ENCODE measurements around the gene ITCH. TPM values are rescaled to one million over a fixed set of nuclear protein-coding genes. Genes with fewer than 3 reads are reported as not detected.
"Not testable (repeated sequence)": the region's sequence is repeated elsewhere in the genome, so short reads cannot be mapped to it uniquely, and the experiment has no call there.

ITCH gene
- total RNA-seq, 4 donors from 2014 or later, result 40.7 to 59.3 (median 45.9) TPM

GRCh38 chr20:34389954-34390555, 27.0 kb downstream of the ITCH start:
- WGBS, 2 donors, result 92 to 94% methylated on average over 3 of the region's 3 CpGs
- TF ChIP-seq POLR2A (IDR thresholded peaks at IDR 0.05) (no peak), CTCF (IDR thresholded peaks at IDR 0.05) (no peak)
- no peak for DNase-seq (ENCODE audit: low spot score in 2 of 2)
- H3K4me3 ChIP-seq (ENCODE audit: low read depth, poor library complexity, severe bottlenecking), result no peak overlapping the region
- intact Hi-C loops (cut with DNase I; ENCODE audit: low total_unique reads), result no loop called here

- H3K4me3 ChIP-seq (ENCODE audit: low read depth, poor library complexity, severe bottlenecking), result no peak overlapping the region
- DNase-seq (ENCODE audit: low spot score in 2 of 2), result no peak
- WGBS, 2 donors, result 93 to 95% methylated on average over 5 of the region's 5 CpGs
- TF ChIP-seq CTCF (IDR thresholded peaks at IDR 0.05) (no peak), POLR2A (IDR thresholded peaks at IDR 0.05) (no peak)
- intact Hi-C loops (cut with DNase I; ENCODE audit: low total_unique reads), result no loop called here
Observed at GRCh38 chr20:34396408-34396807, 33.3 kb downstream of the ITCH start.

- TF ChIP-seq CTCF (IDR thresholded peaks at IDR 0.05), result no peak
- TF ChIP-seq POLR2A (IDR thresholded peaks at IDR 0.05), result no peak
- 97% methylated on average over 9 of the region's 9 CpGs for WGBS, 2 donors
- no peak overlapping the region for H3K4me3 ChIP-seq (ENCODE audit: low read depth, poor library complexity, severe bottlenecking)
- no peak for DNase-seq (ENCODE audit: low spot score in 2 of 2)
- intact Hi-C loops (cut with DNase I; ENCODE audit: low total_unique reads), result no loop called here
Observed at GRCh38 chr20:34397096-34397495, 34.0 kb downstream of the ITCH start.

GRCh38 chr20:34400776-34401175, 37.7 kb downstream of the ITCH start:
- intact Hi-C loops (cut with DNase I; ENCODE audit: low total_unique reads); H3K4me3 ChIP-seq (ENCODE audit: low read depth, poor library complexity, severe bottlenecking); DNase-seq (ENCODE audit: low spot score in 2 of 2): not testable (repeated sequence)
- 74 to 83% methylated on average over 6 of the region's 6 CpGs for WGBS, 2 donors

GRCh38 chr20:34401741-34402455, 38.8 kb downstream of the ITCH start:
- no peak overlapping the region for H3K4me3 ChIP-seq (ENCODE audit: low read depth, poor library complexity, severe bottlenecking)
- TF ChIP-seq CTCF (IDR thresholded peaks at IDR 0.05) (no peak), POLR2A (IDR thresholded peaks at IDR 0.05) (no peak)
- 86 to 91% methylated on average over 8 of the region's 8 CpGs for WGBS, 2 donors
- DNase-seq (ENCODE audit: low spot score in 2 of 2), result no peak
- intact Hi-C loops (cut with DNase I; ENCODE audit: low total_unique reads), result no loop called here

- intact Hi-C loops (cut with DNase I; ENCODE audit: low total_unique reads), result no loop called here
- no peak for DNase-seq (ENCODE audit: low spot score in 2 of 2)
- H3K4me3 ChIP-seq (ENCODE audit: low read depth, poor library complexity, severe bottlenecking), result no peak overlapping the region
- WGBS, 2 donors, result 48 to 50% methylated on average over 1 of the region's 1 CpG
- TF ChIP-seq CTCF (IDR thresholded peaks at IDR 0.05), result no peak
- no peak for TF ChIP-seq POLR2A (IDR thresholded peaks at IDR 0.05)
Observed at GRCh38 chr20:34402461-34402860, 39.4 kb downstream of the ITCH start.
